PC-3 (cell line): ENCODE data around the gene PTP4A1. TPM values are rescaled to one million over a fixed set of nuclear protein-coding genes. Genes with fewer than 3 reads are reported as not detected.

Experiments
- ATAC-seq: fragments of 200-7000 bp; cut with Tn5 transposase; 2 replicates; pipeline ENCODE4 v1.9.1; 2020; ENCODE audit warnings: mild to moderate bottlenecking, moderate library complexity
- BruUV-seq: library from RNA; stranded (reverse); fragments of 400-500 nt; replicated peaks from 2 replicates; lab custom pipeline; 2021; lab: Mats Ljungman, UMichigan
- CTCF ChIA-PET: fragments of 300-600 bp; sonication (Branson Sonifier 250); formaldehyde crosslinking; loops from one replicate; lab custom pipeline; 2022; ENCODE audit warnings: antibody characterized with exemption; lab: Charles Lee
- POLR2A ChIA-PET: fragments of 300-600 bp; sonication (Branson Sonifier 250); formaldehyde crosslinking; loops from one replicate; lab custom pipeline; 2022; ENCODE audit warnings: antibody characterized with exemption; ENCODE audit not compliant: unreplicated experiment; lab: Charles Lee
- DNase-seq: peaks from one replicate; pipeline ENCODE4 v3.0.0-alpha.2; 2015
- H2AFZ ChIP-seq: fragments of 300-600 bp; sonication (generic); 2 replicates; pipeline ENCODE4 v1.6.0; 2016; ENCODE audit warnings: antibody characterized with exemption, low read length
- H3F3A ChIP-seq: fragments of 300-600 bp; sonication (generic); one replicate; pipeline ENCODE4 v1.6.0; 2017; ENCODE audit warnings: antibody characterized with exemption, low read length, control low read depth, mild to moderate bottlenecking; ENCODE audit not compliant: unreplicated experiment
- H3K27ac ChIP-seq: fragments of 300-600 bp; sonication (generic); 2 replicates; pipeline ENCODE4 v1.5.1; 2016; ENCODE audit warnings: mild to moderate bottlenecking, low read length
- H3K27me3 ChIP-seq: fragments of 300-600 bp; sonication (generic); 2 replicates; pipeline ENCODE4 v1.6.1; 2016; ENCODE audit warnings: low read length, mixed read lengths
- H3K36me3 ChIP-seq: fragments of 300-600 bp; sonication (generic); 2 replicates; pipeline ENCODE4 v1.6.1; 2016; ENCODE audit warnings: low read depth, mixed run types, low read length, mixed read lengths
- H3K4me1 ChIP-seq: fragments of 300-600 bp; sonication (generic); 2 replicates; pipeline ENCODE4 v1.5.1; 2016; ENCODE audit warnings: low read length; ENCODE audit not compliant: insufficient read depth
- H3K4me2 ChIP-seq: fragments of 300-600 bp; sonication (generic); 2 replicates; pipeline ENCODE4 v1.6.0; 2016; ENCODE audit warnings: low read length
- H3K4me3 ChIP-seq: fragments of 300-600 bp; sonication (generic); 2 replicates; pipeline ENCODE4 v1.5.1; 2016; ENCODE audit warnings: mild to moderate bottlenecking, low read length, mixed read lengths
- H3K79me2 ChIP-seq: fragments of 300-600 bp; sonication (generic); 2 replicates; pipeline ENCODE4 v1.6.1; 2017; ENCODE audit warnings: low read length, mixed read lengths
- H3K9ac ChIP-seq: fragments of 300-600 bp; sonication (generic); 2 replicates; pipeline ENCODE4 v1.6.0; 2016; ENCODE audit warnings: mild to moderate bottlenecking, low read length
- H3K9me2 ChIP-seq: fragments of 300-600 bp; sonication (generic); replicated peaks from 2 replicates; pipeline ENCODE4 v1.6.1; 2016; ENCODE audit warnings: mixed run types, low read length, mixed read lengths
- H3K9me3 ChIP-seq: fragments of 300-600 bp; sonication (generic); 2 replicates; pipeline ENCODE4 v1.6.1; 2016; ENCODE audit warnings: low read length, mixed read lengths
- H4K20me1 ChIP-seq: fragments of 300-600 bp; sonication (generic); 2 replicates; pipeline ENCODE4 v1.6.1; 2016; ENCODE audit warnings: low read length, mixed read lengths
- CTCF ChIP-seq: fragments of 300-600 bp; sonication (generic); conservative IDR thresholded peaks from 2 replicates; pipeline ENCODE4 v1.5.1; 2017; ENCODE audit warnings: antibody characterized with exemption, low read depth, mild to moderate bottlenecking, low read length
- EZH2 ChIP-seq: fragments of 300-600 bp; sonication (generic); IDR thresholded peaks from one replicate; pipeline ENCODE4 v1.6.1; 2017; ENCODE audit warnings: antibody characterized with exemption, mild to moderate bottlenecking, low read length; ENCODE audit not compliant: unreplicated experiment
- EZH2phosphoT487 ChIP-seq: fragments of 300-600 bp; sonication (generic); IDR thresholded peaks from 2 replicates; pipeline ENCODE4 v1.6.1; 2018; ENCODE audit warnings: mild to moderate bottlenecking, antibody characterized with exemption, low read length, borderline replicate concordance
- intact Hi-C: fragments of 100-400 bp; cut with micrococcal nuclease; formaldehyde crosslinking; loops from 2 replicates; pipeline ENCODE4 v1.9.0; 2023
- total RNA-seq: library from RNA; depleted of rRNA; stranded (reverse); fragments of >200 nt; gene quantifications from 2 replicates; pipeline ENCODE4 v1.2.3, GENCODE V29; 2014

The PTP4A1 gene
- total RNA-seq, 1 experiment from 2014 or later: 29.9 TPM

GRCh38 chr6:63578757-63579156, 6.5 kb downstream of the PTP4A1 start:
- CTCF ChIA-PET: no interaction called here
- ATAC-seq: no peak
- H3K4me1 ChIP-seq: peaks cover 3% of the 10 kb centered on the region; the same call in 1 of the 2 replicates

GRCh38 chr6:63579937-63580703, 7.8 kb downstream of the PTP4A1 start:
- no TSS peak for BruUV-seq
- no peak overlapping the region for H2AFZ ChIP-seq
- peaks cover 28% of the 10 kb centered on the region for H3K79me2 ChIP-seq
- intact Hi-C loops: no loop called here
- no peak overlapping the region for H3K9ac ChIP-seq
- ChIA-PET POLR2A (no interaction called here), CTCF (no interaction called here)
- no peaks in the 10 kb centered on the region for H3K9me2 ChIP-seq
- no peaks in the 10 kb centered on the region for H3K27me3 ChIP-seq
- TF ChIP-seq CTCF: no peak
- TF ChIP-seq EZH2: no peak
- TF ChIP-seq EZH2phosphoT487: no peak
- peaks cover 2% of the 10 kb centered on the region; the same call in 1 of the 2 replicates for H3K4me1 ChIP-seq
- H3K27ac ChIP-seq: no peak overlapping the region
- H3F3A ChIP-seq: peaks cover 11% of the 10 kb centered on the region
- no peak overlapping the region for H3K4me3 ChIP-seq
- H4K20me1 ChIP-seq: peaks cover 57% of the 10 kb centered on the region
- H3K4me2 ChIP-seq: no peak overlapping the region
- no peak for ATAC-seq
- peaks cover 60% of the 10 kb centered on the region for H3K36me3 ChIP-seq
- no peak for DNase-seq
- H3K9me3 ChIP-seq: no peaks in the 10 kb centered on the region

More at GRCh38 chr6:63578757-63579156, 6.5 kb downstream of the PTP4A1 start:
- BruUV-seq: no TSS peak
- peaks cover 70% of the 10 kb centered on the region for H3K36me3 ChIP-seq
- H3K27ac ChIP-seq: no peak overlapping the region
- no peaks in the 10 kb centered on the region for H3K27me3 ChIP-seq
- no peak overlapping the region for H3K9ac ChIP-seq
- H4K20me1 ChIP-seq: peaks cover 71% of the 10 kb centered on the region
- TF ChIP-seq EZH2: no peak
- TF ChIP-seq CTCF: no peak
- no peak for TF ChIP-seq EZH2phosphoT487
- POLR2A ChIA-PET: no interaction called here
- H3F3A ChIP-seq: peaks cover 11% of the 10 kb centered on the region
- no peak overlapping the region for H3K4me3 ChIP-seq
- no peak overlapping the region for H2AFZ ChIP-seq
- no peaks in the 10 kb centered on the region for H3K9me2 ChIP-seq
- no peak for DNase-seq
- no peak overlapping the region for H3K4me2 ChIP-seq
- H3K79me2 ChIP-seq: peaks cover 42% of the 10 kb centered on the region
- H3K9me3 ChIP-seq: no peaks in the 10 kb centered on the region
- intact Hi-C loops: no loop called here

- Histone ChIP-seq H3K9ac (no peak overlapping the region), H2AFZ (no peak overlapping the region), H3K4me3 (no peak overlapping the region), H4K20me1 (peaks cover 52% of the 10 kb centered on the region), H3K27ac (no peak overlapping the region), H3K9me2 (no peaks in the 10 kb centered on the region), H3K27me3 (no peaks in the 10 kb centered on the region), H3K36me3 (peaks cover 60% of the 10 kb centered on the region), H3K79me2 (peaks cover 23% of the 10 kb centered on the region), H3K4me1 (no peaks in the 10 kb centered on the region), H3F3A (peaks cover 11% of the 10 kb centered on the region), H3K9me3 (no peaks in the 10 kb centered on the region), H3K4me2 (no peak overlapping the region)
- POLR2A ChIA-PET: no interaction called here
- no peak for ATAC-seq
- TF ChIP-seq EZH2phosphoT487: no peak
- no peak for TF ChIP-seq CTCF
- no peak for DNase-seq
- intact Hi-C loops: no loop called here
- no TSS peak for BruUV-seq
- CTCF ChIA-PET: no interaction called here
Observed at GRCh38 chr6:63580704-63580961, 8.4 kb downstream of the PTP4A1 start.
